ENCODE measurements around the gene PIM3.

GRCh38 chr22:49921508-49922278 lies 38.9 kb upstream of the PIM3 start:
- TF ChIP-seq CTCF (IDR thresholded peaks at IDR 0.05; ENCODE audit: insufficient read depth, low read length, poor library complexity, severe bottlenecking) (no peak), EZH2phosphoT487 (conservative IDR thresholded peaks at IDR 0.05; ENCODE audit: low read length) (no peak)

Data from SU-DHL-6 (cell line).